HG03460 (cell line): ENCODE results near the gene EXOSC9.

Experiments
- ATAC-seq: cut with Tn5 transposase; IDR thresholded peaks from one replicate; pipeline ENCODE4 v1.9.1; 2021; ENCODE audit not compliant: unreplicated experiment

The EXOSC9 gene

GRCh38 chr4:121822796-121823504, 21.8 kb downstream of the EXOSC9 start:
- peak; percentile 49 for ATAC-seq

- peak; percentile 95 for ATAC-seq
Observed at GRCh38 chr4:121823505-121824170, 22.5 kb downstream of the EXOSC9 start, which contains the start of gene CCNA2. TSS of gene CCNA2 (minus strand) at chr4:121823883. CDS start at chr4:121823628, 255 bp downstream.

GRCh38 chr4:121824171-121824527, 23.0 kb downstream of the EXOSC9 start:
- ATAC-seq = peak; percentile 1

- no peak for ATAC-seq
Observed at GRCh38 chr4:121824950-121825349, 23.8 kb downstream of the EXOSC9 start.

GRCh38 chr4:121827853-121828252, 26.7 kb downstream of the EXOSC9 start:
- ATAC-seq = no peak

- ATAC-seq = no peak
Observed at GRCh38 chr4:121829511-121829910, 28.4 kb downstream of the EXOSC9 start.

- no peak for ATAC-seq
Observed at GRCh38 chr4:121838136-121838535, 37.0 kb downstream of the EXOSC9 start.

GRCh38 chr4:121842862-121843261, 41.7 kb downstream of the EXOSC9 start:
- ATAC-seq = no peak

GRCh38 chr4:121846662-121847061, 45.5 kb downstream of the EXOSC9 start:
- no peak for ATAC-seq

- ATAC-seq = no peak
Observed at GRCh38 chr4:121851354-121851753, 50.2 kb downstream of the EXOSC9 start.

GRCh38 chr4:121860121-121860520, 59.0 kb downstream of the EXOSC9 start:
- ATAC-seq = no peak

GRCh38 chr4:121861426-121861825, 60.3 kb downstream of the EXOSC9 start:
- ATAC-seq = no peak

GRCh38 chr4:121863799-121864198, 62.7 kb downstream of the EXOSC9 start:
- ATAC-seq = no peak
